ENCODE measurements around the gene RELN.

- TF ChIP-seq EZH2phosphoT487 (IDR thresholded peaks at IDR 0.05; ENCODE audit: borderline replicate concordance, low read length) (no peak), CTCF (conservative IDR thresholded peaks at IDR 0.05; ENCODE audit: low read depth, low read length) (no peak)
Observed at GRCh38 chr7:103918631-103919271, 70.7 kb downstream of the RELN start.
